Caco-2 (cell line): ENCODE data around the gene ZNF141. TPM values are rescaled to one million over a fixed set of nuclear protein-coding genes. Genes with fewer than 3 reads are reported as not detected.

Experiments
- BruUV-seq: library from RNA; stranded (reverse); fragments of 400-500 nt; replicated peaks from 2 replicates; lab custom pipeline; 2021; lab: Mats Ljungman, UMichigan
- CTCF ChIA-PET: fragments of 300-600 bp; sonication (Branson Sonifier 250); formaldehyde crosslinking; loops from one replicate; lab custom pipeline; 2022; ENCODE audit warnings: antibody characterized with exemption; lab: Charles Lee
- POLR2A ChIA-PET: fragments of 300-600 bp; sonication (Branson Sonifier 250); formaldehyde crosslinking; loops from one replicate; lab custom pipeline; 2022; ENCODE audit warnings: antibody characterized with exemption; lab: Charles Lee
- DNase-seq, 2 experiments: peaks; one replicate each; pipeline versions ENCODE4 v3.0.0 to v3.0.0-alpha.2; 2020 to 2022
- H3K27me3 ChIP-seq: replicated peaks from 2 replicates; pipeline ENCODE4 v1.6.0; 2011; ENCODE audit warnings: low read length; ENCODE audit not compliant: control insufficient read depth, insufficient read depth
- H3K36me3 ChIP-seq: 2 replicates; pipeline ENCODE4 v1.5.1; 2011; ENCODE audit warnings: low read length; ENCODE audit not compliant: control insufficient read depth, insufficient read depth
- H3K4me1 ChIP-seq: fragments of 250-450 bp; sonication (Bioruptor Pico); 2 replicates; pipeline ENCODE4 v1.5.1; 2020; ENCODE audit warnings: mild to moderate bottlenecking
- H3K4me3 ChIP-seq: 2 replicates; pipeline ENCODE4 v1.5.1; 2011; ENCODE audit warnings: low read depth, mild to moderate bottlenecking, control low read depth, low read length
- H3K9me3 ChIP-seq: fragments of 250-450 bp; sonication (Bioruptor Pico); 2 replicates; pipeline ENCODE4 v1.5.1; 2020; ENCODE audit warnings: mild to moderate bottlenecking, moderate library complexity
- H3K27ac Mint-ChIP-seq: one replicate; pipeline ENCODE4 v1.8.0; 2022; ENCODE audit warnings: mixed read lengths; ENCODE audit not compliant: unreplicated experiment
- H3K27me3 Mint-ChIP-seq: one replicate; pipeline ENCODE4 v1.8.0; 2022; ENCODE audit warnings: mixed read lengths; ENCODE audit not compliant: insufficient read depth, unreplicated experiment
- H3K36me3 Mint-ChIP-seq: one replicate; pipeline ENCODE4 v1.8.0; 2022; ENCODE audit warnings: mild to moderate bottlenecking, mixed read lengths; ENCODE audit not compliant: insufficient read depth, unreplicated experiment
- H3K4me1 Mint-ChIP-seq: one replicate; pipeline ENCODE4 v1.8.0; 2022; ENCODE audit warnings: low read depth, mixed read lengths; ENCODE audit not compliant: unreplicated experiment
- H3K4me3 Mint-ChIP-seq: one replicate; pipeline ENCODE4 v1.8.0; 2022; ENCODE audit warnings: mild to moderate bottlenecking, moderate library complexity, mixed read lengths; ENCODE audit not compliant: unreplicated experiment
- H3K9me3 Mint-ChIP-seq: one replicate; pipeline ENCODE4 v1.8.0; 2022; ENCODE audit warnings: mixed read lengths; ENCODE audit not compliant: unreplicated experiment
- CTCF ChIP-seq, 2 experiments: fragments of 200-600 bp in 1 of 2; IDR thresholded peaks; 1 replicate in 1 of 2; 2 replicates in 1 of 2; pipeline versions ENCODE4 v1.5.1 to v1.8.0; 2011 to 2022; ENCODE audit warnings: antibody characterized with exemption in 1 of 2, control low read depth in 1 of 2, inconsistent platforms in 1 of 2, low read depth in 1 of 2, low read length in 1 of 2, mild to moderate bottlenecking in 1 of 2, moderate library complexity in 1 of 2; ENCODE audit not compliant: insufficient read depth in 1 of 2, severe bottlenecking in 1 of 2, unreplicated experiment in 1 of 2
- intact Hi-C: fragments of 100-400 bp; cut with micrococcal nuclease; formaldehyde crosslinking; loops from one replicate; pipeline ENCODE4 v1.10.0; 2022; ENCODE audit not compliant: unreplicated experiment
- total RNA-seq: library from RNA; stranded (reverse); gene quantifications from 2 replicates; pipeline ENCODE4 v1.2.3, GENCODE V29; 2022

Gene ZNF141
- total RNA-seq, 1 experiment from 2014 or later = 32.5 TPM

GRCh38 chr4:306551-306961 lies 31.1 kb upstream of the ZNF141 start:
- DNase-seq = no peak
- POLR2A ChIA-PET = no interaction called here
- Mint-ChIP-seq H3K4me1 (no peaks in the 10 kb centered on the region), H3K36me3 (no peaks in the 10 kb centered on the region), H3K27me3 (no peaks in the 10 kb centered on the region), H3K27ac (no peak overlapping the region), H3K4me3 (no peak overlapping the region), H3K9me3 (peaks cover 27% of the 10 kb centered on the region)
- BruUV-seq = no TSS peak
- no peaks in the 10 kb centered on the region for H3K27me3 ChIP-seq
- intact Hi-C loops = no loop called here
- no peaks in the 10 kb centered on the region for H3K36me3 ChIP-seq
- CTCF ChIA-PET = no interaction called here
- no peaks in the 10 kb centered on the region for H3K9me3 ChIP-seq
- TF ChIP-seq CTCF (IDR thresholded peaks at IDR 0.05; ENCODE audit: insufficient read depth in 1 of 2, low read depth in 1 of 2, low read length in 1 of 2, severe bottlenecking in 1 of 2, unreplicated experiment in 1 of 2) = no peak
- no peaks in the 10 kb centered on the region for H3K4me1 ChIP-seq
- no peak overlapping the region for H3K4me3 ChIP-seq

GRCh38 chr4:309807-310206 lies 27.8 kb upstream of the ZNF141 start:
- Mint-ChIP-seq H3K27me3 (no peaks in the 10 kb centered on the region), H3K4me1 (no peaks in the 10 kb centered on the region), H3K9me3 (peaks cover 28% of the 10 kb centered on the region), H3K27ac (no peak overlapping the region), H3K36me3 (no peaks in the 10 kb centered on the region), H3K4me3 (no peak overlapping the region)
- Histone ChIP-seq H3K27me3 (no peaks in the 10 kb centered on the region), H3K4me1 (no peaks in the 10 kb centered on the region), H3K4me3 (no peak overlapping the region), H3K9me3 (no peaks in the 10 kb centered on the region), H3K36me3 (no peaks in the 10 kb centered on the region)
- CTCF ChIA-PET = no interaction called here
- intact Hi-C loops = no loop called here
- DNase-seq = no peak
- POLR2A ChIA-PET = no interaction called here
- TF ChIP-seq CTCF (IDR thresholded peaks at IDR 0.05; ENCODE audit: insufficient read depth in 1 of 2, low read depth in 1 of 2, low read length in 1 of 2, severe bottlenecking in 1 of 2, unreplicated experiment in 1 of 2) = no peak
- BruUV-seq = no TSS peak

- Mint-ChIP-seq H3K9me3 (peaks cover 60% of the 10 kb centered on the region), H3K36me3 (no peaks in the 10 kb centered on the region), H3K27me3 (no peaks in the 10 kb centered on the region), H3K4me3 (no peak overlapping the region), H3K4me1 (no peaks in the 10 kb centered on the region), H3K27ac (no peak overlapping the region)
- Histone ChIP-seq H3K27me3 (no peaks in the 10 kb centered on the region), H3K36me3 (no peaks in the 10 kb centered on the region), H3K9me3 (no peaks in the 10 kb centered on the region), H3K4me1 (no peaks in the 10 kb centered on the region), H3K4me3 (no peak overlapping the region)
- TF ChIP-seq CTCF (IDR thresholded peaks at IDR 0.05; ENCODE audit: insufficient read depth in 1 of 2, low read depth in 1 of 2, low read length in 1 of 2, severe bottlenecking in 1 of 2, unreplicated experiment in 1 of 2) = no peak
- intact Hi-C loops = no loop called here
- ChIA-PET POLR2A (no interaction called here), CTCF (no interaction called here)
- BruUV-seq = no TSS peak
- DNase-seq = no peak
These were observed 23.2 kb upstream of the ZNF141 start for GRCh38 chr4:314296-314903.
